HUES6 (cell line): ENCODE results near the gene GPR4.

Source experiments
- H3K27ac ChIP-seq: 2 replicates; pipeline ENCODE4 v1.7.0; 2013; ENCODE audit warnings: low read depth, mild to moderate bottlenecking, low read length, inconsistent platforms
- H3K27me3 ChIP-seq: 2 replicates; pipeline ENCODE4 v1.6.1; 2013; ENCODE audit warnings: low read length; ENCODE audit not compliant: control insufficient read depth, insufficient read depth
- H3K36me3 ChIP-seq: 2 replicates; pipeline ENCODE4 v1.6.1; 2013; ENCODE audit warnings: low read length; ENCODE audit not compliant: control insufficient read depth, insufficient read depth
- H3K4me1 ChIP-seq: 2 replicates; pipeline ENCODE4 v1.6.1; 2013; ENCODE audit warnings: low read length; ENCODE audit not compliant: control insufficient read depth, insufficient read depth
- H3K4me3 ChIP-seq: 2 replicates; pipeline ENCODE4 v1.5.1; 2013; ENCODE audit warnings: low read depth, low read length
- H3K9ac ChIP-seq: one replicate; pipeline ENCODE4 v1.6.1; 2013; ENCODE audit warnings: mild to moderate bottlenecking, low read length
- H3K9me3 ChIP-seq: 2 replicates; pipeline ENCODE4 v1.6.1; 2013; ENCODE audit warnings: low read depth, low read length; ENCODE audit not compliant: control insufficient read depth, insufficient read depth

Gene GPR4

GRCh38 chr19:45601524-45602374 lies at the start of gene GPR4:
TSS of gene GPR4 (minus strand) at chr19:45602212. CDS start at chr19:45591866, 10,346 bp downstream.
- Histone ChIP-seq H3K4me1 (peaks cover 36% of the 10 kb centered on the region), H3K27me3 (peaks cover 55% of the 10 kb centered on the region), H3K36me3 (no peaks in the 10 kb centered on the region), H3K9me3 (no peaks in the 10 kb centered on the region), H3K4me3 (peak within 1 kb of the TSS; percentile 63), H3K27ac (no peak within 1 kb of the TSS), H3K9ac (no peak within 1 kb of the TSS)

- H3K4me1 ChIP-seq: peaks cover 6% of the 10 kb centered on the region; the same call in 1 of the 2 replicates
- no peak overlapping the region for H3K9ac ChIP-seq
- no peak overlapping the region for H3K4me3 ChIP-seq
Measured at GRCh38 chr19:45650722-45651121, 48.7 kb upstream of the GPR4 start.

GRCh38 chr19:45646345-45646698 lies 44.3 kb upstream of the GPR4 start:
- Histone ChIP-seq H3K4me1 (peaks cover 14% of the 10 kb centered on the region), H3K9ac (no peak overlapping the region), H3K27me3 (0 out of 2 replicates have a peak, but pooled peaks cover 4% of the 10 kb centered on the region), H3K9me3 (no peaks in the 10 kb centered on the region), H3K4me3 (peak overlapping the region; percentile 49), H3K27ac (no peak overlapping the region), H3K36me3 (no peaks in the 10 kb centered on the region)

More at GRCh38 chr19:45650722-45651121, 48.7 kb upstream of the GPR4 start:
- Histone ChIP-seq H3K27ac (no peak overlapping the region), H3K36me3 (no peaks in the 10 kb centered on the region), H3K27me3 (no peaks in the 10 kb centered on the region), H3K9me3 (no peaks in the 10 kb centered on the region)

- Histone ChIP-seq H3K9ac (no peak overlapping the region), H3K4me3 (peak overlapping the region; percentile 49), H3K9me3 (no peaks in the 10 kb centered on the region), H3K36me3 (no peaks in the 10 kb centered on the region), H3K27ac (no peak overlapping the region), H3K4me1 (peaks cover 14% of the 10 kb centered on the region), H3K27me3 (0 out of 2 replicates have a peak, but pooled peaks cover 4% of the 10 kb centered on the region)
Measured at GRCh38 chr19:45645631-45646344, 43.8 kb upstream of the GPR4 start.

- no peaks in the 10 kb centered on the region for H3K36me3 ChIP-seq
- H3K4me3 ChIP-seq: no peak overlapping the region
- H3K27me3 ChIP-seq: 0 out of 2 replicates have a peak, but pooled peaks cover 4% of the 10 kb centered on the region
- H3K9me3 ChIP-seq: no peaks in the 10 kb centered on the region
- peaks cover 14% of the 10 kb centered on the region for H3K4me1 ChIP-seq
- H3K9ac ChIP-seq: no peak overlapping the region
- H3K27ac ChIP-seq: no peak overlapping the region
Measured at GRCh38 chr19:45645068-45645630, 43.1 kb upstream of the GPR4 start.

- H3K9me3 ChIP-seq: no peaks in the 10 kb centered on the region
- no peak overlapping the region for H3K9ac ChIP-seq
- peak overlapping the region; percentile 80 for H3K4me3 ChIP-seq
Measured at GRCh38 chr19:45643927-45644771, 42.1 kb upstream of the GPR4 start.

GRCh38 chr19:45643024-45643926 lies 41.3 kb upstream of the GPR4 start:
- Histone ChIP-seq H3K9me3 (no peaks in the 10 kb centered on the region), H3K4me3 (peak overlapping the region; percentile 80), H3K9ac (peak overlapping the region; percentile 18), H3K27ac (no peak overlapping the region), H3K36me3 (no peaks in the 10 kb centered on the region), H3K4me1 (peaks cover 20% of the 10 kb centered on the region), H3K27me3 (0 out of 2 replicates have a peak, but pooled peaks cover 4% of the 10 kb centered on the region)

More at GRCh38 chr19:45643927-45644771, 42.1 kb upstream of the GPR4 start:
- no peak overlapping the region for H3K27ac ChIP-seq
- H3K4me1 ChIP-seq: peaks cover 14% of the 10 kb centered on the region
- H3K36me3 ChIP-seq: no peaks in the 10 kb centered on the region
- H3K27me3 ChIP-seq: 0 out of 2 replicates have a peak, but pooled peaks cover 4% of the 10 kb centered on the region

- H3K36me3 ChIP-seq: no peaks in the 10 kb centered on the region
- 0 out of 2 replicates have a peak, but pooled peaks cover 4% of the 10 kb centered on the region for H3K27me3 ChIP-seq
- peak overlapping the region; percentile 39 for H3K9ac ChIP-seq
- H3K27ac ChIP-seq: no peak overlapping the region; the same call in 1 of the 2 replicates
- H3K4me1 ChIP-seq: peaks cover 26% of the 10 kb centered on the region
- no peaks in the 10 kb centered on the region for H3K9me3 ChIP-seq
- H3K4me3 ChIP-seq: peak overlapping the region; percentile 58
Measured at GRCh38 chr19:45641274-45642105, 39.5 kb upstream of the GPR4 start.

- Histone ChIP-seq H3K9ac (no peak overlapping the region), H3K27me3 (0 out of 2 replicates have a peak, but pooled peaks cover 4% of the 10 kb centered on the region), H3K9me3 (no peaks in the 10 kb centered on the region), H3K4me1 (peaks cover 26% of the 10 kb centered on the region), H3K27ac (no peak overlapping the region), H3K4me3 (peak overlapping the region; percentile 58), H3K36me3 (no peaks in the 10 kb centered on the region)
Measured at GRCh38 chr19:45640849-45641273, 38.8 kb upstream of the GPR4 start.
